Endothelial cell of coronary artery (primary cell): ENCODE data around the gene FBXO30. TPM values are rescaled to one million over a fixed set of nuclear protein-coding genes. Genes with fewer than 3 reads are reported as not detected.

Source experiments
- total RNA-seq: library from RNA; depleted of rRNA; stranded (reverse); fragments of >200 nt; gene quantifications from 2 replicates; pipeline ENCODE4 v1.2.3, GENCODE V29; 2014

FBXO30 gene
- 13.3 and 14.0 TPM in 2 replicates for total RNA-seq

DNA sequence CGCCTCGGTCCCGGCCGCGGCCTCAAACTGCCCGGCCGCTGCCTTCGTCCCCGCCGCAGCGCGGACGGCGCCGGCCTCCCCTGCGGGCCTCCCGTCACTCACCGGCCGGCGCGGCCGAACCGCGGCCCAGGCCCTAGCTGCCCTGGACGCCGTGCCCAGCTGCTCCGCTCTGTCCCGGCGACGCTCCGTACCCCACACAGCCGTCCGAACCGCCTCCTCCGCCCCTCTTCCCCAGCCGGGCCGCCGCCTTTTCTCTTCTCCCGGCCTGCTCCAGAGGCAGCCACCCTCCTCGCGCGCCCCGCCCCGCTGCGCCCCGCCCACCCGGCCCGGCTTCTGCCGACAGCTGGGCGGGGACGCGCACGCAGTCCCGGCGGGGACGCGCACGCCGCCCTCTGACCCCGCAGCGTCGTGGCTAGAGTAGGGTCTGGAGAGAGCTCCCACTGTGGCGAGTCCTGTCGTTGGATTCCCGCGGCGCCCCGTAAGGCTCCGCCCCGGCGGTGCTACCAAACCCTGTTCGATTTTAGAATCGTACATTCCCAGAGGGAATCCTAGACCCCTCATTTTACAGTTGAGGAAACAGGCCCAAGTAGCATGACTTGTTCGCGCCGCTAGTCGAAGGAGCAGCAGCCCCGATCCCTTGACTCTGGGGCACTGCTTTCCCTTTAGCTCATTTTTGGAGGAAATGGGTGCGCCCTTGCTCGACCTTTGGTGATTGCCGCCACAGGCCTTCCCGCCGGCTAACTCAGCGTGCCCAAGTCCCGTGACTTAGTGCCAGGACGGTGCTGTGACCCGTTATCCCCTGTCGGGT is at the start of gene FBXO30:
FBXO30 (minus strand) TSS at position 295 of the 808 bp plus-strand sequence. CDS start 8,390 bp downstream, outside the sequence.

Other genes with a start within 250 kb of the FBXO30 start
- gene EPM2A, start 79.3 kb downstream of the FBXO30 start, total RNA-seq = 4.0 and 5.0 TPM in 2 replicates
- gene SHPRH, start 149.6 kb upstream of the FBXO30 start, total RNA-seq = 15.1 and 20.4 TPM in 2 replicates
- gene GRM1, start 214.3 kb upstream of the FBXO30 start, total RNA-seq = under 0.01 TPM in 2 replicates